IPS-18c (cell line): Measurements from ENCODE around the gene PLEKHN1.
"Not testable (repeated sequence)": the region's sequence is repeated elsewhere in the genome, so short reads cannot be mapped to it uniquely, and the experiment has no call there.

Source experiments
- H3K4me3 ChIP-seq: 2 replicates; pipeline ENCODE4 v1.7.0; 2013; ENCODE audit warnings: low read depth, mild to moderate bottlenecking, low read length, moderate library complexity; ENCODE audit not compliant: insufficient read depth
- H3K9me3 ChIP-seq: one replicate; pipeline ENCODE4 v1.6.1; 2013; ENCODE audit warnings: mild to moderate bottlenecking, low read length, moderate library complexity; ENCODE audit not compliant: control insufficient read depth, insufficient read depth

Gene PLEKHN1

GRCh38 chr1:978069-978834, 12.0 kb downstream of the PLEKHN1 start:
- H3K4me3 ChIP-seq: no peak overlapping the region
- H3K9me3 ChIP-seq: peaks cover 2% of the 10 kb centered on the region

GRCh38 chr1:978835-979743, 12.8 kb downstream of the PLEKHN1 start:
- no peak overlapping the region for H3K4me3 ChIP-seq
- peaks cover 2% of the 10 kb centered on the region for H3K9me3 ChIP-seq

- H3K4me3 ChIP-seq: no peak overlapping the region
Measured at GRCh38 chr1:979744-980072, 13.4 kb downstream of the PLEKHN1 start.

GRCh38 chr1:980137-980571, 13.9 kb downstream of the PLEKHN1 start:
- Histone ChIP-seq H3K4me3 (no peak overlapping the region), H3K9me3 (peaks cover 2% of the 10 kb centered on the region)

More at GRCh38 chr1:979744-980072, 13.4 kb downstream of the PLEKHN1 start:
- peaks cover 2% of the 10 kb centered on the region for H3K9me3 ChIP-seq

- H3K9me3 ChIP-seq: no peaks in the 10 kb centered on the region
- H3K4me3 ChIP-seq: no peak overlapping the region
Measured at GRCh38 chr1:980602-981395, 14.5 kb downstream of the PLEKHN1 start.

GRCh38 chr1:981491-981954, 15.2 kb downstream of the PLEKHN1 start:
- H3K9me3 ChIP-seq: no peaks in the 10 kb centered on the region
- no peak overlapping the region for H3K4me3 ChIP-seq

GRCh38 chr1:981955-982558, 15.8 kb downstream of the PLEKHN1 start, which contains the start of gene PERM1:
PERM1 (minus strand) TSS chr1:982093; CDS start chr1:981029, 1,064 bp downstream.
- Histone ChIP-seq H3K4me3 (no peak within 1 kb of the TSS), H3K9me3 (no peaks in the 10 kb centered on the region)

- Histone ChIP-seq H3K9me3 (no peaks in the 10 kb centered on the region), H3K4me3 (no peak overlapping the region)
Measured at GRCh38 chr1:982765-983436, 16.6 kb downstream of the PLEKHN1 start.

- Histone ChIP-seq H3K9me3 (no peaks in the 10 kb centered on the region), H3K4me3 (no peak overlapping the region)
Measured at GRCh38 chr1:983798-984475, 17.7 kb downstream of the PLEKHN1 start.

- no peaks in the 10 kb centered on the region for H3K9me3 ChIP-seq
- H3K4me3 ChIP-seq: no peak overlapping the region
Measured at GRCh38 chr1:984476-984814, 18.2 kb downstream of the PLEKHN1 start.

- Histone ChIP-seq H3K4me3 (no peak overlapping the region), H3K9me3 (no peaks in the 10 kb centered on the region)
Measured at GRCh38 chr1:985126-985525, 18.8 kb downstream of the PLEKHN1 start.

GRCh38 chr1:988061-988460, 21.8 kb downstream of the PLEKHN1 start:
- not testable (repeated sequence) for H3K9me3 ChIP-seq, H3K4me3 ChIP-seq

- H3K4me3 ChIP-seq, H3K9me3 ChIP-seq: not testable (repeated sequence)
Measured at GRCh38 chr1:991275-991674, 25.0 kb downstream of the PLEKHN1 start.

GRCh38 chr1:991895-992294, 25.6 kb downstream of the PLEKHN1 start:
- Histone ChIP-seq H3K4me3 (no peak overlapping the region), H3K9me3 (peaks cover 2% of the 10 kb centered on the region)

- Histone ChIP-seq H3K4me3 (no peak overlapping the region), H3K9me3 (peaks cover 2% of the 10 kb centered on the region)
Measured at GRCh38 chr1:992362-992761, 26.1 kb downstream of the PLEKHN1 start.

GRCh38 chr1:993379-993995, 27.2 kb downstream of the PLEKHN1 start:
- H3K9me3 ChIP-seq: peaks cover 2% of the 10 kb centered on the region
- H3K4me3 ChIP-seq: no peak overlapping the region
